A673 (cell line): ENCODE measurements around the gene CSNK1D.

Source experiments
- EZH2 ChIP-seq: fragments of 200-600 bp; sonication (generic); IDR thresholded peaks from 2 replicates; pipeline ENCODE4 v1.6.1; 2017; ENCODE audit warnings: borderline replicate concordance, low read depth, mild to moderate bottlenecking, mixed read lengths, antibody characterized with exemption, low read length; ENCODE audit not compliant: poor library complexity, severe bottlenecking
- TF ChIP-seq, protein P1 (sequence below): fragments of 300-800, 200-600 bp; sonication (generic); conservative IDR thresholded peaks from 2 replicates; pipeline ENCODE4 v1.5.1; 2017; ENCODE audit warnings: low read depth, mild to moderate bottlenecking, antibody characterized with exemption, low read length, moderate library complexity, mixed read lengths

DNA sequence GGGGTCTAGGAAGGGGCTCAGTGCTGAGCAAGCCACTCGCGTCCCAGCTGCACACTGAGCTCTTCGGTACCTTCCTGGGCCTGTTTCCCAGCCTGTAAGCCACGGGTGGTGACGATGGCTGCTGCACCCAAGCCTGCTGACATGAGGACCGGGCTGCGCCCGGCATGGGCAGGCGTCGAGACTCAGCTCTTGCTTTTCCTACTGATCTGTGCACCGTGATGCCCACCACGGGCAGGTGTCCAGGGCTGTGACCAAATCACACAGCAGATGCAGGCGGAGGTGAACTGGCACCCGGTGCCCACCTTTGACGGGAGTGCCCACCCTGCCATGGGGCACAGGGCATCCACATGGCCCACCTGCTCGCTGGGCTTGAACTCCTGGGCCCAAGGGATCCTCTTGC, 78.7 kb downstream of the CSNK1D start:
- TF ChIP-seq, protein P1, sequence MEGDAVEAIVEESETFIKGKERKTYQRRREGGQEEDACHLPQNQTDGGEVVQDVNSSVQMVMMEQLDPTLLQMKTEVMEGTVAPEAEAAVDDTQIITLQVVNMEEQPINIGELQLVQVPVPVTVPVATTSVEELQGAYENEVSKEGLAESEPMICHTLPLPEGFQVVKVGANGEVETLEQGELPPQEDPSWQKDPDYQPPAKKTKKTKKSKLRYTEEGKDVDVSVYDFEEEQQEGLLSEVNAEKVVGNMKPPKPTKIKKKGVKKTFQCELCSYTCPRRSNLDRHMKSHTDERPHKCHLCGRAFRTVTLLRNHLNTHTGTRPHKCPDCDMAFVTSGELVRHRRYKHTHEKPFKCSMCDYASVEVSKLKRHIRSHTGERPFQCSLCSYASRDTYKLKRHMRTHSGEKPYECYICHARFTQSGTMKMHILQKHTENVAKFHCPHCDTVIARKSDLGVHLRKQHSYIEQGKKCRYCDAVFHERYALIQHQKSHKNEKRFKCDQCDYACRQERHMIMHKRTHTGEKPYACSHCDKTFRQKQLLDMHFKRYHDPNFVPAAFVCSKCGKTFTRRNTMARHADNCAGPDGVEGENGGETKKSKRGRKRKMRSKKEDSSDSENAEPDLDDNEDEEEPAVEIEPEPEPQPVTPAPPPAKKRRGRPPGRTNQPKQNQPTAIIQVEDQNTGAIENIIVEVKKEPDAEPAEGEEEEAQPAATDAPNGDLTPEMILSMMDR, result no peak
- TF ChIP-seq EZH2, result no peak
